Measurements from ENCODE around the gene PNPO. TPM values are rescaled to one million over a fixed set of nuclear protein-coding genes. Genes with fewer than 3 reads are reported as not detected.
"Not testable (repeated sequence)": the region's sequence is repeated elsewhere in the genome, so short reads cannot be mapped to it uniquely, and the experiment has no call there.

PNPO gene
- total RNA-seq, 2 donors from 2014 or later: 37.3 to 55.2 TPM

GRCh38 chr17:47982645-47983390 is 41.4 kb downstream of the PNPO start:
- Histone ChIP-seq H3K36me3 (peaks cover 8 to 19% of the 10 kb centered on the region in 2 donors), H3K4me3 (no peak overlapping the region), H3K9me3 (no peaks in the 10 kb centered on the region), H3K27ac (peak overlapping the region in 1 of 2 donors; percentile 50), H3K4me1 (replicated peaks) (peaks cover 23% of the 10 kb centered on the region), H3K27me3 (replicated peaks; ENCODE audit: insufficient read depth) (no peaks in the 10 kb centered on the region)
- no peak for TF ChIP-seq CTCF (IDR thresholded peaks at IDR 0.05)
- no peak for TF ChIP-seq POLR2AphosphoS5 (IDR thresholded peaks at IDR 0.05)
- TF ChIP-seq POLR2A (IDR thresholded peaks at IDR 0.05): no peak
- WGBS: 88% methylated on average over 9 of the region's 9 CpGs
- no peak for DNase-seq (ENCODE audit: low spot score)
- intact Hi-C loops (cut with DNase I): no loop called here

- WGBS: 43% methylated on average over 11 of the region's 11 CpGs
- H3K27ac ChIP-seq: peak overlapping the region; percentile 11 to 50
These were observed 42.3 kb downstream of the PNPO start for GRCh38 chr17:47983492-47984223.

GRCh38 chr17:47986520-47986919 is 45.1 kb downstream of the PNPO start:
- Histone ChIP-seq H3K27me3 (replicated peaks; ENCODE audit: insufficient read depth) (no peaks in the 10 kb centered on the region), H3K4me3 (no peak overlapping the region), H3K36me3 (peaks cover 0 to 2% of the 10 kb centered on the region in 2 donors), H3K9me3 (no peaks in the 10 kb centered on the region), H3K4me1 (replicated peaks) (peaks cover 26% of the 10 kb centered on the region), H3K27ac (peak overlapping the region in 1 of 2 donors; percentile 51)
- WGBS: 82% methylated on average over 5 of the region's 5 CpGs
- TF ChIP-seq POLR2A (IDR thresholded peaks at IDR 0.05) (no peak), CTCF (IDR thresholded peaks at IDR 0.05) (no peak), POLR2AphosphoS5 (IDR thresholded peaks at IDR 0.05) (no peak)
- intact Hi-C loops (cut with DNase I): no loop called here
- DNase-seq (ENCODE audit: low spot score): no peak

More at GRCh38 chr17:47983492-47984223, 42.3 kb downstream of the PNPO start:
- Histone ChIP-seq H3K9me3 (no peaks in the 10 kb centered on the region), H3K36me3 (peaks cover 8 to 16% of the 10 kb centered on the region in 2 donors), H3K27me3 (replicated peaks; ENCODE audit: insufficient read depth) (no peaks in the 10 kb centered on the region), H3K4me3 (no peak overlapping the region), H3K4me1 (replicated peaks) (peaks cover 26% of the 10 kb centered on the region)
- TF ChIP-seq CTCF (IDR thresholded peaks at IDR 0.05): no peak
- peak; percentile 46 for TF ChIP-seq POLR2AphosphoS5 (IDR thresholded peaks at IDR 0.05)
- DNase-seq (ENCODE audit: low spot score): peak; percentile 27
- intact Hi-C loops (cut with DNase I): no loop called here

GRCh38 chr17:47987240-47987835 is 46.0 kb downstream of the PNPO start:
- Histone ChIP-seq H3K9me3 (no peaks in the 10 kb centered on the region), H3K27me3 (replicated peaks; ENCODE audit: insufficient read depth) (no peaks in the 10 kb centered on the region), H3K4me1 (replicated peaks) (peaks cover 26% of the 10 kb centered on the region), H3K4me3 (no peak overlapping the region), H3K27ac (peak overlapping the region; percentile 51 to 55), H3K36me3 (no peaks in the 10 kb centered on the region)
- intact Hi-C loops (cut with DNase I): no loop called here
- 17% methylated on average over 17 of the region's 17 CpGs for WGBS
- peak; percentile 64 for DNase-seq (ENCODE audit: low spot score)
- TF ChIP-seq CTCF (IDR thresholded peaks at IDR 0.05): no peak
- peak; percentile 70 for TF ChIP-seq POLR2AphosphoS5 (IDR thresholded peaks at IDR 0.05)

GRCh38 chr17:47988445-47988844 is 47.1 kb downstream of the PNPO start:
- H3K4me3 ChIP-seq; intact Hi-C loops (cut with DNase I); H3K27me3 ChIP-seq (replicated peaks; ENCODE audit: insufficient read depth); H3K36me3 ChIP-seq; H3K27ac ChIP-seq; DNase-seq (ENCODE audit: low spot score); H3K9me3 ChIP-seq: not testable (repeated sequence)
- peaks cover 20% of the 10 kb centered on the region for H3K4me1 ChIP-seq (replicated peaks)
- 94% methylated on average over 1 of the region's 1 CpG for WGBS
